GM18507 (cell line): ENCODE results near the gene MPL.
"Not testable (repeated sequence)": the region's sequence is repeated elsewhere in the genome, so short reads cannot be mapped to it uniquely, and the experiment has no call there.

ENCODE experiments used
- DNase-seq: peaks from one replicate; pipeline ENCODE4 v3.0.0; 2011; ENCODE audit warnings: low read depth; ENCODE audit not compliant: insufficient read length; ENCODE audit errors: extremely low spot score
- FAIRE-seq: peaks from 2 replicates; lab custom pipeline; 2011; peaks lifted over from hg19 to GRCh38; lab: Jason Lieb, UNC

The MPL gene

DNA sequence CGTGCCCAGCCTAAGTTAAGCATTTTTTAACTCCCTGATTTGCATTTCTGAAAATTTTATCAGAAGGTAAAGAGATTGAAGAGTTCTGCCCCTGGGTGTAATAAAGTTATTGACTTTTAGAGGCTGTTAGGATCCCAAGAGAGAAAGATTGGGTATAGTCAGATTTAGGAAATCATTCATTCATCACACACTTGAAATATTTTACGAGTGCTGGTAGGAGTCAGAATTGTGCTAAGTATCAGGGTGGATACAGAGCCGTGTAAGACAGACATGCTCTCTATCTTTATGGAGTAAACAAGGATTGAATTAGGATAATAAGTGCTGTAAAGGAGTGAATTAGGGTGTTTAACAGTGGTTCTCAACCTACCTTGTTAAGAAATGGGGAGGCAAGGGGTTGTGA is 55.1 kb downstream of the MPL start:
- no peak for FAIRE-seq
- DNase-seq: no peak

DNA sequence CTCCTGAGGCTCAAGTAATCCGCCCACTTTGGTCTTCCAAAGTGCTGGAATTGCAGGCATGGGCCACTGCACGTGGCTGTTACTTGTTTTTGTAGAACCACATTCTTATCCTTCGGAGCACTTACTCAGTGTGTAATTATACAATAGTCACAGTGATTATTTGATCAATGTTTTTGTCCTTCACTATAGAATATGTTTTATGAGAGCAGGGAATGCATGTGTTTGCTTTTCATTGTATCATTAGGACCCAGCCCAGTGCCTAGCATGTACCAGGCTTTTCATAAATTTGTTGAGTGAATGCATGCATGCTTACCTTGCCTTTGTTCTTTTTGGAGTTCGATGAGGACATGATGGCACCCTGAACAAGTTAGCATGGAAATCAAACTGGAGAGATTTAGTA is 57.9 kb downstream of the MPL start:
- no peak for DNase-seq
- no peak for FAIRE-seq

DNA sequence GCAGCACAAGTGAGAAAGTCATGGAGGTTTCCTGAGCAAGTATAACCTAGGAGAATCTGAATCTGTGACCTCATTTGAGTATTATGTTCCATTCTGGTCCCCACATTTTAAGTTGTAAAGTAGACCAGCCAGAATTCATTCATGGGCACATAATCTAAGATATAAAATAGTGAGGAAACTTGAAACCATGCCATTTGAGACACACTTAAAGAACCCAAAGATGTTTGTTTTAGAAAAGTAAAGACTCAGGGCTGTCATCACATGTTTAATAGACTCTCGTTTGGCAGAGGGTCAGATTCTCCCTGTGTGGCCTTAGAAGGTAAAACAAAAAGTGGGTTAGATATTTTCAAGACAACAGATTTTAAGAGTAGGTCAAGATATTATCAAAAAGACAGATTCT is 58.4 kb downstream of the MPL start:
- DNase-seq (no peak), FAIRE-seq (no peak)

DNA sequence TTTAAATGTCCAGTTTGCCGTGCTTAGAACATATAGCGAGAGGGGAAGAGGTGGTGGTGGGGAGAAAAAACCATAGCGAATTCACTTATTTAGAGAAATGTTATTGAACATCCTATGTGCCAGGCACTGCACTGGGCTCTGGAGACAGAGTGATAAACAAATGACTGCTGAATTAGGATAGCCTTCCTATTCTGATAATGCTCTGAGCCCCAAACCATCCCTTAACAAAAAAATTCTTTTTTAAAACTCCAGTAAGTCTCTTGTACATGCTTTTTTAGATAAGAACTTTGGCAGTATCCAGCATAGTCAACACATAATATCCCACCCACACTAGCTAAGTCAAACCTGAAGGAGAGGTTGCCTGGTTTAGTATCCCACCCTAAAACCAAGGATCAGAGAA is 60.6 kb downstream of the MPL start:
- FAIRE-seq: no peak

DNA sequence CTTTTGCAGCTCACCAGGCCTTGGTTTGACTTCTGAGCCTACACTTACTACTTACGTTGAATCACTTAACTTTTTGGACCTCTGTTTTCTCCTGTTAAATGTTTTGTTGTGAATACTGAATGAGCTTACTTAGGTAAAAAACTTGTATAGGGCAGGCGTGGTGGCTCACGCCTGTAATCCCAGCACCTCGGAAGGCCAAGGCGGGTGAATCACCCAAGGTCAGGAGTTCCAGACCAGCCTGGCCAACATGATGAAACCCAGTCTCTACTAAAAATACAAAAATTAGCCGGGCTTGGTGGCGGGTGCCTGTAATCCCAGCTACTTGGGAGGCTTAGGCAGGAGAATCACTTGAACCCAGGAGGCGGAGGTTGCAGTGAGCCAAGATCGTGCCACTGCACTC is 62.8 kb downstream of the MPL start:
- not testable (repeated sequence) for FAIRE-seq, DNase-seq

More for the DNA sequence above, 60.6 kb downstream of the MPL start:
- DNase-seq: no peak

DNA sequence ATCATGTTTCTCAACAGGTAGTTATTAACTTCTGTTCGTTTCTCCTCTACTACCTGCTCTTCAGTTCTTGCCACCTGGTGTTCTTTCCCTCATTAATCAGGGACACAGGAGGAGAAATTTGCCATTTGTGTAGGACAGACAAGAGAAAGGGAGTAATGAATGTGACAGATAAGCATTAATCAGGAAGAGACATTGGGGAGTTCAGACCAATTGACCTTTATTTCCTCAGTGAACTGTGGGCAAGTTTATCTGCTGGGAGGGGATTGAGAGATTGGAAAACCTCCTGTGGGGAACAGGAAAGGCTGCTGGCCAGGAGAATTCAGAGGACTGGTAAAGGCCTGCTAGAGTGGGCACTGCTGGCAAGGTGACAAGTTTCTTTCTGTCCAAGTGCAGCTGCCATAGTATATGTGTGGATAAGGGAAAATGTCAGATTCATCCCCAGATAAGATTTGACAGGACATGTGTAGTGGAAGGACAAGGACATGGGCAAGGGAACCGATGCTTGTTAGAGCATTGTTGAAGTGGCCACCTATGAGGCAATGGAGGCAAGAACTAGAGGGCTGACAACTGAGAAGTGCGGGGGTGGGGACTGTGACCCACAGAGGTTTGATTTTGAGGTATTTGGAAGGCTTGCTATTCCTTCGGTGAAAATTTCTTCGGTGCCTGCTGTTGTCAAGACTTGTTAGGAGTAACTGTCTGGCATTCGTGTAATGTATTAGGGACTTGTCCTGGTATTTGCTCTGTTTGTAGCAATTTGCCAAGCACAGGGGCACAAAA is 64.7 kb downstream of the MPL start:
- FAIRE-seq: no peak

More for the DNA sequence above, 64.7 kb downstream of the MPL start:
- DNase-seq: no peak
